Natural killer cell treated with Interleukin-12 subunit alpha and Interleukin-12 subunit beta and Interleukin-15 and Interleukin-18, amount 100 ng/mL, for 72 hours (primary cell): ENCODE results near the gene SFXN3. TPM values are rescaled to one million over a fixed set of nuclear protein-coding genes. Genes with fewer than 3 reads are reported as not detected.
A peak's percentile ranks its signal among the peaks of the same experiment; 100 is the strongest.

Source experiments
- ATAC-seq, 2 donors: fragments of 150-1000 bp; cut with Tn5 transposase in 1 of 2; sonication (Bioruptor Pico), chemical (Tn5 transposase) in 1 of 2; 2 replicates each; pipeline ENCODE4 v1.10.0; 2021
- DNase-seq: peaks from one replicate; pipeline ENCODE4 v3.0.0; 2022; ENCODE audit warnings: low spot score
- H3K27ac Mint-ChIP-seq, 2 donors: 1 replicate in 1 of 2; 2 replicates in 1 of 2; pipeline ENCODE4 v1.8.0; 2022; ENCODE audit warnings: mixed read lengths in 2 of 2, mild to moderate bottlenecking in 1 of 2, moderate library complexity in 1 of 2
- H3K27me3 Mint-ChIP-seq, 2 donors: 1 replicate in 1 of 2; 2 replicates in 1 of 2; pipeline ENCODE4 v1.8.0; 2022; ENCODE audit warnings: mixed read lengths in 2 of 2
- H3K36me3 Mint-ChIP-seq: one replicate; pipeline ENCODE4 v1.8.0; 2022; ENCODE audit warnings: mixed read lengths
- H3K4me1 Mint-ChIP-seq, 2 donors: 1 replicate in 1 of 2; 2 replicates in 1 of 2; pipeline ENCODE4 v1.8.0; 2022; ENCODE audit warnings: low read depth in 2 of 2, mixed read lengths in 2 of 2, mild to moderate bottlenecking in 1 of 2
- H3K4me3 Mint-ChIP-seq: one replicate; pipeline ENCODE4 v1.8.0; 2022; ENCODE audit warnings: mixed read lengths
- H3K9me3 Mint-ChIP-seq: 2 replicates; pipeline ENCODE4 v1.8.0; 2022; ENCODE audit warnings: mixed read lengths
- total RNA-seq, 2 donors: library from RNA; stranded (reverse); gene quantifications; one replicate each; pipeline ENCODE4 v1.2.3, GENCODE V29; 2022

Gene SFXN3
- total RNA-seq, 2 donors from 2014 or later, result 12.5 to 21.1 TPM

DNA sequence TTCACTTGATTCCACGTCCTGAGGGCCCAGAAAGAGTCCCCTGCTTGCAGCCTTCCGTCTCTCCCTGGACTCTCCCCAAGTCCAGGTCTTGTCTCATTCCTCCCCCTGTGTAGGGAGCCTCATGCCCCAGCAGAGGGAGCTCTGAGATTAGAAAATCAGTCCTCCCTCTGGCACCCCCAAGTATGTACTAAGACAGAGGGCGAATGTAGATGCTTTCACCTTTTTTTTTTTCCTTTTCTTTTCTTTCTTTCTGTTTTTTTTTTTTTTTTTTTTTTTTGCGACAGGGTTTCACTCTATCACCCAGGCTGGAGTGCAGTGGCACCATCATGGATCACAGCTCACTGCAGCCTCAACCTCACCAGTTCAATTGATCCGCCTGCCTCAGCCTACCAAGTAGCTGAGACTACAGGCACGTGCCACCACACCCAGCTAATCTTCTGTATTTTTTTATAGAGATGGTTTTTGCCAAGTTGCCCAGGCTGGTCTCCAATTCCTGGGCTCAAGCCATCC, 10.3 kb downstream of the SFXN3 start:
- Mint-ChIP-seq H3K4me1 (peaks cover 25% of the 10 kb centered on the region in 2 donors), H3K4me3 (no peak overlapping the region), H3K27me3 (peaks cover 5 to 6% of the 10 kb centered on the region in 2 donors), H3K9me3 (no peaks in the 10 kb centered on the region), H3K36me3 (peaks cover 10% of the 10 kb centered on the region), H3K27ac (peak overlapping the region in 1 of 2 donors; percentile 93)
- ATAC-seq, result peak; percentile 73 to 78
- peak; percentile 77 for DNase-seq

DNA sequence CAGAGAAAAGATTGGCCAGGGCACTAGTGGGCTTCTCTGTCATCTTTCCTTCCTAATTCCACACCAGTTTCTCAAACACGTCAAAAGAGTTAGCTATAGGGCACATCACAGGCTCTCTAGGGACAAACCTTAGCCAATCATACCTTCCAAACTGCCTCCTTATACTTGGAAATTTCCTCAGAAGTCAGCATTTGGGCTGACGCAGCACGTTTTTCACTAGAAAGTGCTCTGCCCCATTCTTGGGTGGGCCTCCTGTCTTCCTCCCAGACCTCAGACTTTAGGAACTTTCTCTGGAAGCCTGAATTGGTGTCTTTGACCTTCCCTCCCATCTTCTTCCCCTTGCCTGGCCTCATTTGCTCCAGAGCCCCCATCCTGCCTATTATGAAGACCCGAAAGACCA, 11.1 kb downstream of the SFXN3 start:
- H3K4me1 Mint-ChIP-seq, result peaks cover 25% of the 10 kb centered on the region in 2 donors
- no peaks in the 10 kb centered on the region for H3K9me3 Mint-ChIP-seq
- DNase-seq (no peak), ATAC-seq (no peak)
- H3K27ac Mint-ChIP-seq, result peak overlapping the region; percentile 91 to 93
- peaks cover 12 to 13% of the 10 kb centered on the region in 2 donors for H3K27me3 Mint-ChIP-seq
- H3K36me3 Mint-ChIP-seq, result peaks cover 13% of the 10 kb centered on the region
- H3K4me3 Mint-ChIP-seq, result peak overlapping the region; percentile 96

DNA sequence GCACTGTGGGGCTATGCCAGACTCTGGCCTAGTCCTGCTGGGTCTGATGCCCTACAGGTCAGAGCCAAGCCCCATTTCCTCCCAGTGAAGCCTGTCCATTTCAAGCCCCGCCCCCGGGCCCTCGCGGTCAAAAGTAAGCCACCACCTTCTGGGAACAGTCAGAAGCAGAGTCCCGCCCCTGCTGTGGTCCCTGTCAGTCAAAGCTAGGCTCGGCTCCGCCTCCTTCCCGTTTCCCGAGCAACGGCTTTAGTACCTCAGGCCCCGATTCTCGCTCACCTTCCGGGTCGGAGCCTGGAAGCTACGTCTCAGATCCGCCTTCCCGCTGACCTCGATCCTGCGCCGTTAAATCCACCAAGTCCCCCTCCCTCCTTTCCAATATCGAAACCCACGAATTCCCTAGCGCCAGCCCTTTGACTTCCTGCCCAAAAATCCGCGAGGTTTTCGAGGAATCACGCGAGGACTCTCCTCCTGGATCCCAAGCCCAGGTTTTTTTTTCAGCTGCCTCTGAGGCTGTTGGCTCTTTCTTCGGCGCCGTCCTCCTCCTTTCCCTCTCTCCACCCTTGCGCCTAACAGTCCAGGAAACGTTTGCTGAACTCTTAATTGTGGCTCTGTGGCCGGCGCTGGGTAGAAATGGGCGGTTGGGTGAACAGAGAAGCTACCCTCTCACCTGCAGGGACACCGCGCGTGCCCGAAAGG, 11.8 kb downstream of the SFXN3 start:
- peak; percentile 97 to 98 for ATAC-seq
- Mint-ChIP-seq H3K4me1 (peaks cover 25% of the 10 kb centered on the region in 2 donors), H3K27me3 (peaks cover 15% of the 10 kb centered on the region in 2 donors), H3K36me3 (peaks cover 10% of the 10 kb centered on the region), H3K4me3 (peak overlapping the region; percentile 96), H3K9me3 (no peaks in the 10 kb centered on the region), H3K27ac (peak overlapping the region; percentile 91 to 93)
- peak; percentile 97 for DNase-seq

DNA sequence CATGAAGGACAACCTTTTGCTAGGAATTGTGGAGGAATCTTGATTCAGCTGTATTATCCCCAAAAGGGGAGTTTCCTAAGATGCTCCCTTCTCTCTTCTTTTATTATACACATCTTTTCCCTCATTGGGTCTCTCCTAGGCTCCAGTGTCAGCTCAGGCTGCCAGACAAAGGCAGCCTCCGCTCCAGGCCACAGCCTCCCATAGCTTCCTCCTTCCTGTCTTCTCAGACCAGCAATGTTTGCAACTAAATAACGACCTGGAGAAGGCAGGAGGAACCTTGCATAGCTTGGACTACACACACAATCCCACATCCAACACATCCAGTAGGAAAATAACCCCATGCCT, 12.3 kb downstream of the SFXN3 start:
- Mint-ChIP-seq H3K9me3 (no peaks in the 10 kb centered on the region), H3K4me3 (peak overlapping the region; percentile 96), H3K27me3 (peaks cover 19 to 20% of the 10 kb centered on the region in 2 donors), H3K36me3 (peaks cover 6% of the 10 kb centered on the region), H3K4me1 (peaks cover 26 to 27% of the 10 kb centered on the region in 2 donors), H3K27ac (peak overlapping the region; percentile 91 to 93)
- DNase-seq (no peak), ATAC-seq (no peak)

DNA sequence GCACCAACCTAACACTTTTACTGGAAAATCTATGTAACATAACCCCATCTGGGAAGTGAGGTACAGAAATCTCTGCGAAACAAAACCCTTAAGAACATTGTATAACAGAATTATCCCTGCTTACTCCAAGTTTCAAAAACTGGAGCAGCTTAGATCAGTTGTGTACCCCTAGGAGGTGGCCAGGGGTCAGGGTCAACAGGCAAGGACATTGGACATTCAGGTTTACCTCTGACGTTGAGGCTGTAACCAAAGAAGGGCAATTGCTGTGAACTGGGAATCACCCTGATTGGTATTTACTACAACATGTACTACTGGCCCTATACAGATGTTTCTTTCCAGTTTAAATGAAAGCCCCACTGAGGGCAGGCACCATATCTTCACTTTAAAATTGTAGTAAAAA, 13.1 kb downstream of the SFXN3 start:
- H3K27me3 Mint-ChIP-seq, result peaks cover 26 to 28% of the 10 kb centered on the region in 2 donors
- ATAC-seq, result no peak
- H3K27ac Mint-ChIP-seq, result peak overlapping the region in 1 of 2 donors; percentile 91
- H3K9me3 Mint-ChIP-seq, result no peaks in the 10 kb centered on the region
- peaks cover 33 to 34% of the 10 kb centered on the region in 2 donors for H3K4me1 Mint-ChIP-seq
- H3K36me3 Mint-ChIP-seq, result peaks cover 6% of the 10 kb centered on the region
- H3K4me3 Mint-ChIP-seq, result peak overlapping the region; percentile 96
- DNase-seq, result no peak

DNA sequence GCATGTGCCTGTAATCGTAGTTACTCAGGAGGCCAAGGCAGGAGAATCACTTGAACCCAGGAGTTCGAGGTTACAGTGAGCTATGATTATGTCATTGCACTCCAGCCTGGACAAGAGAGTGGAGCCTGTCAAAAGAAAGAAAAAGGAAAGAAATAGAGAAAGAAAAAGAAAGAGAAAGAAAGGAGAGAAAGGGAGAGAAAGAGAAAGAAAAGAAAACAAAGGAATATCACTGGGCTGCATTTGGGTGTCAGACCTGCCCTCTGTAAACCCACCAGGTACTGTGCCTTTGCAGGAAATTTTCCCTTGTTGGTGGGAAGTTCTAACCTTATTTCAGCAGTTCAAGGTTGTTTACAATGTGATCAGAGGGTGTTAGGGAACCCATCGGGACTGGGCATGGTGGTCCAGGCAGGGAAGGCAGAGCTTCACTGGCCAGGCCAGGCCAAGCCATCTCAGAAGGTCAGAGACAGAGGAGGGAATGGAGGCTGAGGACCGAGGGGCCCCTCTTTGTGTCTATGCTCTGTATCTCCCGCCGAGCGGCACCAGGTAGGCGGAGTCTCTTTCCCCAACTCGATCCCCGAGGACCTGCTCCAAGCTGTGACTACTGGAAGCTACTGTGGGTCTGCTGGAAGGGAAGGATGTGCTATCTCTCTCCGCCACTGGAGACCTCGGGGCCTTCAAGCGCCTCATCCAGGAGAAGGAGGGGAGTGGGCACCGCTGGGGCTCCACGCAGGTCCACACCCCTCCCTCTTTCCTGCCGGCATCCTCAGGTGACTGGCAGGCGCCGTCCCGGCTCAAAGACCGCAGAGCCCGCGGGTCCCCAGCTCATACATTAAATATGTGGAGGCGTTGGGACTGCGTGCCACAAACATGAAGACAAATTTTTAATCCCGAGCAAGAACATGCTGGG, 15.6 kb downstream of the SFXN3 start:
- Mint-ChIP-seq H3K4me1 (peaks cover 40 to 44% of the 10 kb centered on the region in 2 donors), H3K9me3 (no peaks in the 10 kb centered on the region), H3K27me3 (peaks cover 36 to 48% of the 10 kb centered on the region in 2 donors), H3K27ac (no peak overlapping the region), H3K36me3 (peaks cover 6% of the 10 kb centered on the region), H3K4me3 (no peak overlapping the region)
- ATAC-seq (no peak), DNase-seq (no peak)

DNA sequence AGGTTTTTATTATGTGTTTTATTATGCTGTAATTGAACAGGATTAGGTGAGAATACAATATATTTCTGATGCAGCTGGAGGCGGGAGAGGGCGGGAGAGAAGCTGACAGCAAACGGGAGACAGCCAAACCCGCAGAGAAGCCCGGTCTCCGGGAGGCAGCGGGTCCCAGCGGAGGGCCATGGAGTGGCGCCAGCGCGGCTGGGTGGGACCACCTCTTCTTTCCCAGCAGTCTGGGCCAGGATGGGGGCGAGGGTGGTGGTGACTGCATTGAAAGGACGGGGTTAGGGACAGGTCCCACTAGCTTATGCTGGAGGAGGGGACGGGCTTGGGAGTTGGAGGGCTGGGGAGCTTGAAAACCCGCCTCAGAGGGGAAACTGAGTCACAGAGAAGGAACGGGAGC, 16.2 kb downstream of the SFXN3 start:
- H3K4me3 Mint-ChIP-seq, result no peak overlapping the region
- ATAC-seq, result no peak
- peaks cover 36 to 48% of the 10 kb centered on the region in 2 donors for H3K27me3 Mint-ChIP-seq
- H3K9me3 Mint-ChIP-seq, result no peaks in the 10 kb centered on the region
- peaks cover 33 to 38% of the 10 kb centered on the region in 2 donors for H3K4me1 Mint-ChIP-seq
- no peak overlapping the region for H3K27ac Mint-ChIP-seq
- no peak for DNase-seq
- H3K36me3 Mint-ChIP-seq, result peaks cover 6% of the 10 kb centered on the region

DNA sequence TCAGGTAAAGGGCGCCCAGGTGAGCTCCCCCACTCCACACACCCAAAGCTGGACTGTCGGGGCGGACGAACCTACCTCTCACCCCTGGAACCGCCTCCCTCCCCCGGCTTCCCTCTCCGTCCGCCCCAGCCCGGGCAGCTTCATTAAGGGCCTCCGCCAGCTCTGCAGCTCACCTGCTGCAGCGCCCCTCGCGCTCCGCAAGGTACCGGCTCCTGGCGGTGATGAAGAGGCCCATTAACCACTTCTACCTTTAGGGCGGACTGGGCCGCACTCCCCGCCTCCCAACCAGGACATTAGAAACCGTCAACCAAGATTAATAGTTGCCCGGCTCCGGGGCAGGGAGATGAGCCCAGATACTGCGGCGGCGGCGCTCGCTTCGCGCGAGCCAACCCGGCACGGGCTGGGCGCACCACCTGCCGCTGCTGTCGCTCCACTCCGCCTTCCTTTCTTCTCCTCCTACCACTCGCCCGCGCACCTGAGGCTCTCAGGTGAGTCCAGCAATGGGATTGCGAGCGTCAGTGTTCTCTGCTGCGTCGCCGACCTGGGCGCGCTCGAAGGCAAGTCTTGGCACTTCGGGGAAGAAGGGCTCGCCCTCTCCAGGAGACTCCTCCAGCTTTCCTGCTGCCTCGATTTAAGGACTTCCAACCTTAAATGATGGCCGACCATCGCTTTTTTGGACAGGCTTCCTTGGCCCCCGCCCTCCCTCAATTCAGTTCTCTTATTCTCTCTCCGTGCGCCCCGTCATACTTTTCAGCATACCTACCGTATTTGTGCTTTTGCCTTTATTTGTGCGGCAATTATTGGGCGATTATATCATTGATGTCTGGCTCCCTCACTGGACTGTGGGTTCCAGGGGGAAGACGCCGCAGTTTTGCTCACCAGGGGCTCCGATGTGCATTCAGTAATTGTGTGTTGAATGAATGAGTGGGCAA, 17.2 kb downstream of the SFXN3 start:
- peaks cover 24 to 28% of the 10 kb centered on the region in 2 donors for H3K4me1 Mint-ChIP-seq

DNA sequence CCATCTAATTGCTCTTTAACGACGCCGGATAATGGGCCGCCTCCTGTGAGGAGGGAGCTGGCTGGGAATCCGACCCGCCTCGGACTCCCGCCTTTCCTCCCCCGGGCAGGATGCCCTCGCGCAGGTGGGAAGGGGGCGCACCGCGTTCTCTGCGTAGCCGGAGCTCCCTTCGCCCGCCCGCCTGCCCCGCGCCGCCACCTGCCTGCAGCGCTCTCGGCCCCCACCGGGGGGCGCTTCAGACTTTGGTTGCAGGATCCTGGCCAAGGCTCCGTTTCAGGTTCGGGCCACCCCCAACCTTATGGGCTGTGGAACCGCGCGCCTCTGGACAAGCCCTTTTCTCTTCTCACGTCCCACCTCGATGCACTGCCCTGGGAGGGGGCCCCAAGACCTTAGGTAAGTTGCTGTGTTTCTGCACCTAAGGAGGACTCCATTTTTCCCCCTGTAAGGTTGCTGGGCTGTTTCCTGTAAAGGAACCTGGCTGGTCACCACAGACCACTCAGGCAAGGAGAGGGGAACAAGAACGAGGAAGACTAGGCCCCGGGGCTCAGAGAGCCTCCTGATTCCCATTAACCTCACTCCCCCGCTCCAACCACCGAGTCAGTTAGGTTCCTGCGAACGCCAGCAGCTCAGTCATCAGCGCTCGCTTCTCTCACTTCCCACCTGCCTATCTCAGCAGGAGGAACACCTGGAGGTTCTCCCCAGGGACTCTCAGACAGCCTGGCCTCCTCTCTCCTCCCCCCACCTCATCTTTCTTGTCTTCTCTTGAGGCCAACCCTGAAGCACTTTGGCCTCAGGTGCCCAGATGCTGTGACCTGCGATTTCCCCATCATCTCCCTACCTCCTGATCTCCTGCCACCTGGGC, 19.4 kb downstream of the SFXN3 start:
- Mint-ChIP-seq H3K4me1 (peaks cover 18 to 22% of the 10 kb centered on the region in 2 donors), H3K27ac (no peak overlapping the region)

More for the DNA sequence above, 17.2 kb downstream of the SFXN3 start:
- ATAC-seq (no peak), DNase-seq (no peak)
- H3K9me3 Mint-ChIP-seq, result no peaks in the 10 kb centered on the region
- H3K36me3 Mint-ChIP-seq, result peaks cover 6% of the 10 kb centered on the region
- H3K4me3 Mint-ChIP-seq, result no peak overlapping the region
- H3K27me3 Mint-ChIP-seq, result peaks cover 36 to 48% of the 10 kb centered on the region in 2 donors
- H3K27ac Mint-ChIP-seq, result no peak overlapping the region

DNA sequence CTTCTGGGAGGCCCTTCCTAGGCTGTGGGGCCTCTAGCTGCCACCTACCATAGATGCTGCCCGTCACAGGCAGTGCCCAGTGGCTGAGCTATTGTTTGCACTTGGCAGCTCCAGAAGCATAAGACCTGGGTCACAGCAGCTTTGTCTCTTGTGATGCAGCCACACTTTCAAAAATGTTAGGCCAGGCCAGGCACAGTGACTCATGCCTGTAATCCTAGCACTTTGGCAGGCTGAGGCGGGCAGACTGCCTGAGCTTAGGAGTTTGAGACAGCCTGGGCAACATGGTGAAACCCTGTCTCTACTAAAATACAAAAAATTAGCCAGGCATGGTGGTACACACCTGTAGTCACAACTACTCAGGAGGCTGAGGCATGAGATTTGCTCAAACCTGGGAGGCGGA, 21.3 kb downstream of the SFXN3 start:
- DNase-seq, result no peak
- Mint-ChIP-seq H3K27ac (no peak overlapping the region), H3K9me3 (no peaks in the 10 kb centered on the region), H3K4me1 (peaks cover 18 to 22% of the 10 kb centered on the region in 2 donors), H3K4me3 (no peak overlapping the region), H3K27me3 (peaks cover 24 to 34% of the 10 kb centered on the region in 2 donors), H3K36me3 (no peaks in the 10 kb centered on the region)
- ATAC-seq, result no peak

More for the DNA sequence above, 19.4 kb downstream of the SFXN3 start:
- DNase-seq (peak; percentile 77), ATAC-seq (peak; percentile 83 to 84)
- Mint-ChIP-seq H3K9me3 (no peaks in the 10 kb centered on the region), H3K27me3 (peaks cover 32 to 48% of the 10 kb centered on the region in 2 donors), H3K36me3 (peaks cover 6% of the 10 kb centered on the region), H3K4me3 (peak overlapping the region; percentile 43)

DNA sequence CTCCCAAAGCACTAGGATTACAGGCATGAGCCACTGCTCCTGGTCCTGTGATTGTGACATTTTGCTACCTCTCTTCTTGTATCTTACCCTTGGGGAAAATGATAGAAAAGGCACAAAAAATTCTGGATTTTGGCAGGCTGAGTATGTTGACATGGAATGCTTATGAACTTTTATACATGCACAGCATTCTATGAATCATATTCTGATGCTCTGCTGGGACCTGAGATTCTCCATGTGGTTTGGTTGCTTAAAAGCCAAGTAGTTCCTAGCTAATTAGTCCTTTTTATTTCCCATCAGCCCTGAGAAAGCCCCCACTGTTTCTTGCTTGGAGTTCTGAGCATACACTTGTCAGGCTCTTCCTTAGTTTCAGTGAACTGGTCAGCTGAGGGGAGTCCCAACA, 22.5 kb downstream of the SFXN3 start:
- no peak overlapping the region for H3K4me3 Mint-ChIP-seq

DNA sequence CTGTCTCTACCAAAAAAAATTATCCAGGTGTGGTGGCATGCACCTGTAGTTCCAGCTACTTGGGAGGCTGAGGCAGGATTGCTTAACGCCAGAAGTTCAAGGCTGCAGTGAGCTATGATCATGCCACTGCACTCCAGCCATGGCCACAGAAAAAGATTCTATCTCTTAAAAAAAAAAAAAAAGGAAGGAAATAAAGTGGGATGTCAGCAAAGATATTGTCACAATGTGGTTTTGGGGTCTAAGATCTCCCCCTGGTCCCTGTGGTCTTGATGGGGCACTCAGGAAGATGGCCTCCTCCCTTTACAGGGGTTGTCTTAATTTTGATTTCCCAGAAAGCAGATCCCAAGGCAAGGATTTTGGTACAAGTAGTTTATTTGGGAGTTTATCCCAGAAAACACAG, 23.3 kb downstream of the SFXN3 start:
- Mint-ChIP-seq H3K27ac (no peak overlapping the region), H3K4me1 (peaks cover 11 to 15% of the 10 kb centered on the region in 2 donors), H3K4me3 (no peak overlapping the region), H3K36me3 (no peaks in the 10 kb centered on the region), H3K27me3 (peaks cover 10 to 18% of the 10 kb centered on the region in 2 donors), H3K9me3 (no peaks in the 10 kb centered on the region)
- ATAC-seq (no peak), DNase-seq (no peak)

More for the DNA sequence above, 22.5 kb downstream of the SFXN3 start:
- DNase-seq, result no peak
- ATAC-seq, result no peak
- Mint-ChIP-seq H3K27me3 (peaks cover 15 to 26% of the 10 kb centered on the region in 2 donors), H3K27ac (no peak overlapping the region), H3K9me3 (no peaks in the 10 kb centered on the region), H3K4me1 (peaks cover 15 to 19% of the 10 kb centered on the region in 2 donors), H3K36me3 (no peaks in the 10 kb centered on the region)
